HL-60 (cell line): Measurements from ENCODE around the gene DEGS1.
A peak's percentile ranks its signal among the peaks of the same experiment; 100 is the strongest.

ENCODE experiments used
- DNase-seq, 2 experiments: peaks; one replicate each; pipeline ENCODE4 v3.0.0-alpha.2; 2010 to 2020; ENCODE audit warnings: low read depth in 1 of 2, low spot score in 1 of 2
- H3K27ac ChIP-seq: fragments of 250-450 bp; sonication (Bioruptor Pico); replicated peaks from 2 replicates; pipeline ENCODE4 v1.5.1; 2020; ENCODE audit warnings: mild to moderate bottlenecking, moderate library complexity
- H3K27me3 ChIP-seq: fragments of 250-450 bp; sonication (Bioruptor Pico); 2 replicates; pipeline ENCODE4 v1.5.1; 2021; ENCODE audit warnings: mild to moderate bottlenecking, moderate library complexity; ENCODE audit not compliant: insufficient read depth, poor library complexity, severe bottlenecking
- H3K4me3 ChIP-seq: replicated peaks from 2 replicates; pipeline ENCODE4 v1.5.1; 2011; ENCODE audit warnings: mild to moderate bottlenecking, control low read depth, low read length; ENCODE audit not compliant: insufficient read depth
- GABPA ChIP-seq: IDR thresholded peaks from 2 replicates; pipeline ENCODE4 v1.6.1; 2012; ENCODE audit warnings: low read depth
- POLR2AphosphoS5 ChIP-seq: IDR thresholded peaks from 2 replicates; pipeline ENCODE4 v1.6.1; 2012; ENCODE audit warnings: low read depth
- SPI1 ChIP-seq: IDR thresholded peaks from 2 replicates; pipeline ENCODE4 v1.6.1; 2012; ENCODE audit warnings: low read depth, mild to moderate bottlenecking, borderline replicate concordance
- TF ChIP-seq, protein P1 (sequence below): IDR thresholded peaks from one replicate; pipeline ENCODE4 v1.5.1; 2011; ENCODE audit warnings: low read length, control low read depth, inconsistent platforms; ENCODE audit not compliant: insufficient read depth
- TF ChIP-seq, protein P2 (sequence below): IDR thresholded peaks from 2 replicates; pipeline ENCODE4 v1.6.1; 2012; ENCODE audit warnings: low read depth; ENCODE audit not compliant: insufficient replicate concordance

Gene DEGS1

DNA sequence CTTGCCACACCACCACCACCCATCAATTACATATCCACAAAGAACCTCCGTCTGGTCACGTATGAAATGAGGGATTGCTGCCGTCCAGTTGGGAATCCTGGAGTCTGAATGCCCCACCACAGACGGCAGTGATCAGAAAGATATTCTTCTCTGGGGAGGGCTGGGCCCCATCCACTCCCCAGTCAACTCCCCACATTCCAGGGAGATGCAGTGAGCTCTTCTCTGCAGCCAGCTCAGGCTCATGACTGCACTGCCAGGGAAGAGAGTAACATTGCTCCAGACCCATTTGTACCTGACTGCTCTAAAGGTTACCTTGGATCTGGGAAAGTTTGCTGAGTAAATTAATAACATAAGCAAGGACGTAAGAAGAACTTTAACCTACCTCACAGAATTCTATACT lies 18.3 kb downstream of the DEGS1 start:
- H3K4me3 ChIP-seq = no peak overlapping the region
- no peak for DNase-seq
- H3K27me3 ChIP-seq = no peaks in the 10 kb centered on the region
- no peak overlapping the region for H3K27ac ChIP-seq
- TF ChIP-seq GABPA = no peak
- TF ChIP-seq, protein P1, sequence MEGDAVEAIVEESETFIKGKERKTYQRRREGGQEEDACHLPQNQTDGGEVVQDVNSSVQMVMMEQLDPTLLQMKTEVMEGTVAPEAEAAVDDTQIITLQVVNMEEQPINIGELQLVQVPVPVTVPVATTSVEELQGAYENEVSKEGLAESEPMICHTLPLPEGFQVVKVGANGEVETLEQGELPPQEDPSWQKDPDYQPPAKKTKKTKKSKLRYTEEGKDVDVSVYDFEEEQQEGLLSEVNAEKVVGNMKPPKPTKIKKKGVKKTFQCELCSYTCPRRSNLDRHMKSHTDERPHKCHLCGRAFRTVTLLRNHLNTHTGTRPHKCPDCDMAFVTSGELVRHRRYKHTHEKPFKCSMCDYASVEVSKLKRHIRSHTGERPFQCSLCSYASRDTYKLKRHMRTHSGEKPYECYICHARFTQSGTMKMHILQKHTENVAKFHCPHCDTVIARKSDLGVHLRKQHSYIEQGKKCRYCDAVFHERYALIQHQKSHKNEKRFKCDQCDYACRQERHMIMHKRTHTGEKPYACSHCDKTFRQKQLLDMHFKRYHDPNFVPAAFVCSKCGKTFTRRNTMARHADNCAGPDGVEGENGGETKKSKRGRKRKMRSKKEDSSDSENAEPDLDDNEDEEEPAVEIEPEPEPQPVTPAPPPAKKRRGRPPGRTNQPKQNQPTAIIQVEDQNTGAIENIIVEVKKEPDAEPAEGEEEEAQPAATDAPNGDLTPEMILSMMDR = no peak
- no peak for TF ChIP-seq POLR2AphosphoS5
- TF ChIP-seq, protein P2, sequence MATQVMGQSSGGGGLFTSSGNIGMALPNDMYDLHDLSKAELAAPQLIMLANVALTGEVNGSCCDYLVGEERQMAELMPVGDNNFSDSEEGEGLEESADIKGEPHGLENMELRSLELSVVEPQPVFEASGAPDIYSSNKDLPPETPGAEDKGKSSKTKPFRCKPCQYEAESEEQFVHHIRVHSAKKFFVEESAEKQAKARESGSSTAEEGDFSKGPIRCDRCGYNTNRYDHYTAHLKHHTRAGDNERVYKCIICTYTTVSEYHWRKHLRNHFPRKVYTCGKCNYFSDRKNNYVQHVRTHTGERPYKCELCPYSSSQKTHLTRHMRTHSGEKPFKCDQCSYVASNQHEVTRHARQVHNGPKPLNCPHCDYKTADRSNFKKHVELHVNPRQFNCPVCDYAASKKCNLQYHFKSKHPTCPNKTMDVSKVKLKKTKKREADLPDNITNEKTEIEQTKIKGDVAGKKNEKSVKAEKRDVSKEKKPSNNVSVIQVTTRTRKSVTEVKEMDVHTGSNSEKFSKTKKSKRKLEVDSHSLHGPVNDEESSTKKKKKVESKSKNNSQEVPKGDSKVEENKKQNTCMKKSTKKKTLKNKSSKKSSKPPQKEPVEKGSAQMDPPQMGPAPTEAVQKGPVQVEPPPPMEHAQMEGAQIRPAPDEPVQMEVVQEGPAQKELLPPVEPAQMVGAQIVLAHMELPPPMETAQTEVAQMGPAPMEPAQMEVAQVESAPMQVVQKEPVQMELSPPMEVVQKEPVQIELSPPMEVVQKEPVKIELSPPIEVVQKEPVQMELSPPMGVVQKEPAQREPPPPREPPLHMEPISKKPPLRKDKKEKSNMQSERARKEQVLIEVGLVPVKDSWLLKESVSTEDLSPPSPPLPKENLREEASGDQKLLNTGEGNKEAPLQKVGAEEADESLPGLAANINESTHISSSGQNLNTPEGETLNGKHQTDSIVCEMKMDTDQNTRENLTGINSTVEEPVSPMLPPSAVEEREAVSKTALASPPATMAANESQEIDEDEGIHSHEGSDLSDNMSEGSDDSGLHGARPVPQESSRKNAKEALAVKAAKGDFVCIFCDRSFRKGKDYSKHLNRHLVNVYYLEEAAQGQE = no peak
- no peak for TF ChIP-seq SPI1

DNA sequence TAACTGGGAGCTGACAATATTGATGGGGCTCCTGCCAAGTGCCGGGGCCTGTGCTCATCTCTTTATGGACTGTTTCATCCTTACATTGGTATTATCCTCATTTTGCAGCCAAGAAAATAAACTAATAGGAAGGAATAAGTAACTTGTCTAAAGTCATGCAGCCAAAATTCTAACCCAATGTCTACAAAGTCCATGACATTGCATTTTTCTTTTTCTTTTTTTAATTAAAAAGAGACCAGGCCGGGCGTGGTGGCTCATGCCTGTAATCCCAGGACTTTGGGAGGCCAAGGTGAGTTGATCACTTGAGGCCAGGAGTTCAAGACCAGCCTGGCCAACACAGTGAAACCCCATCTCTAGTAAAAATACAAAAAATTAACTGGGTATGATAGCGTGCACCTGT lies 18.8 kb downstream of the DEGS1 start:
- no peak for DNase-seq
- H3K27me3 ChIP-seq = no peaks in the 10 kb centered on the region
- no peak overlapping the region for H3K27ac ChIP-seq
- TF ChIP-seq SPI1 = no peak
- TF ChIP-seq POLR2AphosphoS5 = no peak
- TF ChIP-seq GABPA = no peak
- TF ChIP-seq, protein P2 = no peak
- TF ChIP-seq, protein P1 = no peak
- no peak overlapping the region for H3K4me3 ChIP-seq

DNA sequence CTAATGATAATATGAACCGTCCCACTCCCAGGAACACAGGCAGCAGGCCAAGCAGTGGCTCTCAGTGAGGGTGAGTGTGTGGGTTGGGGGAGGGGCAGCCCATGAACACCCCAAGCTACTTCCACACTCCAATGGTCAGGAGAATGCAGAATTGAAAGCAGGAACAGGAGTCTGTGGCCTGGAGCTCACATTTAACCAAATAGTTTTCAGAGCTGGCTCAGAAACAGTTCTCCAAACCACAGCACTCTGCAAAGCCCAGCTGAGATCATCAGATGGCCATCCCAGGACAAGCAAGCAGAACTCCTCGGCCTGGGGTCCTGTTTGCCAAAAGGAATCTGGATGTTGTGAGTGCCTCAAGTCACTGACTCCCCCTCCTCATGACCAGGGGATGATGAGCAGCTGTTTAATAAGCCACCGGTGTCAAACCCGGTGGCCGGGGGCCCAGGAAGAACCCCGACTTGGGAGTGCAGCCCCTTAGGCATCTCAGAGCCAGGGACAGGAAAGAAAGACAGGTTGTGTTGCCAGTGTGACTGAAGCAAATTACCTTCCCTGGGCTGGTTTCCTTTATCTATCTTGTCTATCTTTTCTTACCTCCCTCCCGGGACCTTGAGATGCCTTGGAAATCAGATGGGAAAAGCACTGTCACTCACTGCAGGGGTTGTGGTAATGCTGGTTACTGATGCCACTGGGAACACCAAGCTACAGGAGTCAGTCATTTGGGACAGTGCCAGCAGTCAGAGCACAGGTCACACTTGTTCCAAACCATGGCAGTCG lies 20.4 kb downstream of the DEGS1 start:
- H3K27ac ChIP-seq = no peak overlapping the region
- DNase-seq = peak in 1 of 2 experiments; percentile 45
- no peak overlapping the region for H3K4me3 ChIP-seq
- no peaks in the 10 kb centered on the region for H3K27me3 ChIP-seq
- no peak for TF ChIP-seq POLR2AphosphoS5
- TF ChIP-seq, protein P2 = no peak
- TF ChIP-seq, protein P1 = no peak
- TF ChIP-seq SPI1 = no peak
- no peak for TF ChIP-seq GABPA
